Measurements from ENCODE around the gene ELMO1. TPM values are rescaled to one million over a fixed set of nuclear protein-coding genes. Genes with fewer than 3 reads are reported as not detected.

The ELMO1 gene
- total RNA-seq, 1 donor from 2014 or later = 29.4 TPM

GRCh38 chr7:37013771-37014170 is 434.9 kb downstream of the ELMO1 start:
- DNase-seq (ENCODE audit: extremely low spot score, unreplicated experiment) = no peak
- Mint-ChIP-seq H3K36me3 (peaks cover 3% of the 10 kb centered on the region), H3K4me3 (no peak overlapping the region), H3K27ac (no peak overlapping the region), H3K9me3 (peaks cover 7% of the 10 kb centered on the region), H3K27me3 (peaks cover 3% of the 10 kb centered on the region), H3K4me1 (ENCODE audit: unreplicated experiment) (peaks cover 17% of the 10 kb centered on the region)
- TF ChIP-seq CTCF (conservative IDR thresholded peaks at IDR 0.05) = no peak

GRCh38 chr7:37011151-37011890 is 437.3 kb downstream of the ELMO1 start:
- no peak for DNase-seq (ENCODE audit: extremely low spot score, unreplicated experiment)
- Mint-ChIP-seq H3K4me3 (no peak overlapping the region), H3K27me3 (peaks cover under 1% of the 10 kb centered on the region), H3K4me1 (ENCODE audit: unreplicated experiment) (peaks cover 28% of the 10 kb centered on the region), H3K36me3 (peaks cover under 1% of the 10 kb centered on the region), H3K27ac (no peak overlapping the region), H3K9me3 (peaks cover 1% of the 10 kb centered on the region)
- TF ChIP-seq CTCF (conservative IDR thresholded peaks at IDR 0.05) = no peak

GRCh38 chr7:37009125-37009675 is 439.5 kb downstream of the ELMO1 start:
- H3K9me3 Mint-ChIP-seq = no peaks in the 10 kb centered on the region

GRCh38 chr7:37007691-37008090 is 441.0 kb downstream of the ELMO1 start:
- TF ChIP-seq CTCF (conservative IDR thresholded peaks at IDR 0.05) = no peak
- Mint-ChIP-seq H3K36me3 (no peaks in the 10 kb centered on the region), H3K9me3 (no peaks in the 10 kb centered on the region), H3K4me3 (no peak overlapping the region), H3K27me3 (no peaks in the 10 kb centered on the region), H3K27ac (no peak overlapping the region), H3K4me1 (ENCODE audit: unreplicated experiment) (peaks cover 22% of the 10 kb centered on the region)
- DNase-seq (ENCODE audit: extremely low spot score, unreplicated experiment) = no peak

More at GRCh38 chr7:37009125-37009675, 439.5 kb downstream of the ELMO1 start:
- Mint-ChIP-seq H3K27ac (no peak overlapping the region), H3K36me3 (no peaks in the 10 kb centered on the region), H3K4me1 (ENCODE audit: unreplicated experiment) (peaks cover 29% of the 10 kb centered on the region), H3K4me3 (no peak overlapping the region), H3K27me3 (no peaks in the 10 kb centered on the region)
- DNase-seq (ENCODE audit: extremely low spot score, unreplicated experiment) = no peak
- no peak for TF ChIP-seq CTCF (conservative IDR thresholded peaks at IDR 0.05)

GRCh38 chr7:37007268-37007667 is 441.4 kb downstream of the ELMO1 start:
- H3K4me1 Mint-ChIP-seq (ENCODE audit: unreplicated experiment) = peaks cover 22% of the 10 kb centered on the region
- no peak overlapping the region for H3K4me3 Mint-ChIP-seq
- no peaks in the 10 kb centered on the region for H3K9me3 Mint-ChIP-seq
- H3K36me3 Mint-ChIP-seq = no peaks in the 10 kb centered on the region
- no peak overlapping the region for H3K27ac Mint-ChIP-seq
- H3K27me3 Mint-ChIP-seq = no peaks in the 10 kb centered on the region
- DNase-seq (ENCODE audit: extremely low spot score, unreplicated experiment) = no peak
- no peak for TF ChIP-seq CTCF (conservative IDR thresholded peaks at IDR 0.05)

Data from type B pancreatic cell (in vitro differentiated cells).